Ishikawa (cell line): Measurements from ENCODE around the gene GTSE1.
A peak's percentile ranks its signal among the peaks of the same experiment; 100 is the strongest.

Source experiments
- CEBPB ChIP-seq: IDR thresholded peaks from 2 replicates; pipeline ENCODE4 v1.6.1; 2012
- CREB1 ChIP-seq: IDR thresholded peaks from 2 replicates; pipeline ENCODE4 v1.6.1; 2012; ENCODE audit warnings: low read depth
- EGR1 ChIP-seq: IDR thresholded peaks from 2 replicates; pipeline ENCODE4 v1.6.1; 2012
- EP300 ChIP-seq: IDR thresholded peaks from 2 replicates; pipeline ENCODE4 v1.6.1; 2012; ENCODE audit warnings: borderline replicate concordance
- FOXM1 ChIP-seq: IDR thresholded peaks from 2 replicates; pipeline ENCODE4 v1.6.1; 2012; ENCODE audit warnings: low read depth, borderline replicate concordance
- MAX ChIP-seq: IDR thresholded peaks from 2 replicates; pipeline ENCODE4 v1.6.1; 2012
- NFIC ChIP-seq: IDR thresholded peaks from 2 replicates; pipeline ENCODE4 v1.6.1; 2012
- RAD21 ChIP-seq: IDR thresholded peaks from 2 replicates; pipeline ENCODE4 v1.6.1; 2012; ENCODE audit warnings: low read depth
- TAF1 ChIP-seq: IDR thresholded peaks from 2 replicates; pipeline ENCODE4 v1.6.1; 2012; ENCODE audit warnings: low read depth, mild to moderate bottlenecking
- TCF12 ChIP-seq: IDR thresholded peaks from 2 replicates; pipeline ENCODE4 v1.6.1; 2012; ENCODE audit warnings: low read depth
- TEAD4 ChIP-seq: IDR thresholded peaks from 2 replicates; pipeline ENCODE4 v1.6.1; 2012
- USF1 ChIP-seq: IDR thresholded peaks from 2 replicates; pipeline ENCODE4 v1.6.1; 2012
- YY1 ChIP-seq: IDR thresholded peaks from 2 replicates; pipeline ENCODE4 v1.6.1; 2012; ENCODE audit warnings: low read depth
- ZBTB7A ChIP-seq: IDR thresholded peaks from 2 replicates; pipeline ENCODE4 v1.6.1; 2012; ENCODE audit warnings: low read depth
- TF ChIP-seq, protein P1 (sequence below): IDR thresholded peaks from 2 replicates; pipeline ENCODE4 v1.6.1; 2012; ENCODE audit warnings: low read depth, mild to moderate bottlenecking

The GTSE1 gene

DNA sequence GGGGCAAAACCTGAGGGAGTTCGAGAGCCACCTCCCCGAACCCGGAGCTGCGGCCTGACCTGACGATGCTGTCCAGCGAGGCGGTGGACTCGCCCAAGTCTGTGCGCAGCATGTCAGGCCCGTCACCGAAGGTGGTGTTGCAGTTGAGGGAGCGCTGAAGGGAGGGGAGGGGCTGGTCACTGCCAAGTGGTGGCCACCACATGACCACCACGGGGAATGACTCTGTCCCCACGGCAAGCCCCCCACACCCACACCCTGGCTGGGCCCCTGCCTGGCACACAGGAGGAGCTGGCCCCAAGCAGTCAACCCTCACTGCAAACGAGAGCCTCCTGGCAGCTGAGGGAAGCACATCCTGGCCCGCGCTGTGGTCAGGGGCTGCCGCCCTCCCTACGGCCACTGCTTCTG, 69.7 kb downstream of the GTSE1 start:
- no peak for TF ChIP-seq NFIC
- no peak for TF ChIP-seq TCF12
- TF ChIP-seq, protein P1, sequence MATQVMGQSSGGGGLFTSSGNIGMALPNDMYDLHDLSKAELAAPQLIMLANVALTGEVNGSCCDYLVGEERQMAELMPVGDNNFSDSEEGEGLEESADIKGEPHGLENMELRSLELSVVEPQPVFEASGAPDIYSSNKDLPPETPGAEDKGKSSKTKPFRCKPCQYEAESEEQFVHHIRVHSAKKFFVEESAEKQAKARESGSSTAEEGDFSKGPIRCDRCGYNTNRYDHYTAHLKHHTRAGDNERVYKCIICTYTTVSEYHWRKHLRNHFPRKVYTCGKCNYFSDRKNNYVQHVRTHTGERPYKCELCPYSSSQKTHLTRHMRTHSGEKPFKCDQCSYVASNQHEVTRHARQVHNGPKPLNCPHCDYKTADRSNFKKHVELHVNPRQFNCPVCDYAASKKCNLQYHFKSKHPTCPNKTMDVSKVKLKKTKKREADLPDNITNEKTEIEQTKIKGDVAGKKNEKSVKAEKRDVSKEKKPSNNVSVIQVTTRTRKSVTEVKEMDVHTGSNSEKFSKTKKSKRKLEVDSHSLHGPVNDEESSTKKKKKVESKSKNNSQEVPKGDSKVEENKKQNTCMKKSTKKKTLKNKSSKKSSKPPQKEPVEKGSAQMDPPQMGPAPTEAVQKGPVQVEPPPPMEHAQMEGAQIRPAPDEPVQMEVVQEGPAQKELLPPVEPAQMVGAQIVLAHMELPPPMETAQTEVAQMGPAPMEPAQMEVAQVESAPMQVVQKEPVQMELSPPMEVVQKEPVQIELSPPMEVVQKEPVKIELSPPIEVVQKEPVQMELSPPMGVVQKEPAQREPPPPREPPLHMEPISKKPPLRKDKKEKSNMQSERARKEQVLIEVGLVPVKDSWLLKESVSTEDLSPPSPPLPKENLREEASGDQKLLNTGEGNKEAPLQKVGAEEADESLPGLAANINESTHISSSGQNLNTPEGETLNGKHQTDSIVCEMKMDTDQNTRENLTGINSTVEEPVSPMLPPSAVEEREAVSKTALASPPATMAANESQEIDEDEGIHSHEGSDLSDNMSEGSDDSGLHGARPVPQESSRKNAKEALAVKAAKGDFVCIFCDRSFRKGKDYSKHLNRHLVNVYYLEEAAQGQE: no peak
- no peak for TF ChIP-seq YY1
- TF ChIP-seq EGR1: no peak
- no peak for TF ChIP-seq MAX
- no peak for TF ChIP-seq RAD21
- no peak for TF ChIP-seq CREB1
- no peak for TF ChIP-seq TAF1
- TF ChIP-seq EP300: no peak
- TF ChIP-seq ZBTB7A: no peak
- TF ChIP-seq CEBPB: no peak
- no peak for TF ChIP-seq USF1
- TF ChIP-seq TEAD4: no peak
- no peak for TF ChIP-seq FOXM1

DNA sequence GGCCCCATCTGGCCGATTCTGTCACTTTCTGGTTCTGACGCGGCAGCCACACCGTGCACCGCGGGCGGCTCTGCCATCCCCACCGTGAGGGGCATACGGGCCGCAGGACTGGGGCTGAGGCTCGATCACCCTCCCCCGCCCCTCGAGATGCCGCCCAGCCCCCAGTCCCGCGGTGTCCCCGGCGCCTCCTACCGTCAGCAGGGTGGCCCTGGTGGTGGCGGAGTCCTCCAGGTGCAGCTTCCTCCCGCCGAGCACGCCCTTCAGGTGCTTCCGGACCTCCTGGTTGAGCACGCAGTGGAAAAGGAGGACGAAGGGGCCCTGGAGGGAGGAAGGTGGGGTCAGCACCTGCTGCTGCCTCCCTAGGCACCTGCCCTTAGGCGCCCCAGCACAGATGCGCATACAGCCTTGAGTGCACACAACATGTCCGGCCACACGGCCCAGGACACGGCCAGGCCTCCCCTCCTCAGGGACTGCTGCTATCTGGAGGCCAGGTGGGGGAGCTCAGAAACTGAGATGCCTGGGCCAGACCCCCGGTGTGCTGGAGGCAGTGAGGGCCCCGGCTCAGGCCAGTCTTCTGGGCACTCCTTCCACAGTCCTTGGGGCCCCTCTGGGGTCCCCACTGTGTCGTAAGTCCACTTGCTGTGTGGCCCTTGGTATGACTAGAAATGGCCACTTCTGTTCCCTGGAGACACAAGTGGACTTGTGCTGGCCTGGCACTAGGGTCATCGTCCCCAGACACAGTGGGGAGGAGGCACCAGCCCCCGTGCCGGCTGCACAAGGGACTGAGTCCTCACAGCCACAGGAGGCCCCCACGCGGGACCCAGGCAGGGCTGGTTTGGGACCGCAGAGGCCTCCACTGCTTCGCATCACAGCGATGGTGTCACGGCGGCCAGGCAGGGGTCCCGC, 70.4 kb downstream of the GTSE1 start:
- TF ChIP-seq EP300 (no peak), TEAD4 (no peak), ZBTB7A (no peak), RAD21 (no peak)

- TF ChIP-seq TEAD4: peak; percentile 88
- 0 out of 2 replicates have a peak, but pooled peaks have one; percentile 1 for TF ChIP-seq TCF12
- TF ChIP-seq CEBPB: no peak
- peak; percentile 94 for TF ChIP-seq RAD21
- TF ChIP-seq MAX: peak; percentile 67; the same call in 1 of the 2 replicates
Observed at GRCh38 chr22:46367707-46368191, 71.1 kb downstream of the GTSE1 start.

DNA sequence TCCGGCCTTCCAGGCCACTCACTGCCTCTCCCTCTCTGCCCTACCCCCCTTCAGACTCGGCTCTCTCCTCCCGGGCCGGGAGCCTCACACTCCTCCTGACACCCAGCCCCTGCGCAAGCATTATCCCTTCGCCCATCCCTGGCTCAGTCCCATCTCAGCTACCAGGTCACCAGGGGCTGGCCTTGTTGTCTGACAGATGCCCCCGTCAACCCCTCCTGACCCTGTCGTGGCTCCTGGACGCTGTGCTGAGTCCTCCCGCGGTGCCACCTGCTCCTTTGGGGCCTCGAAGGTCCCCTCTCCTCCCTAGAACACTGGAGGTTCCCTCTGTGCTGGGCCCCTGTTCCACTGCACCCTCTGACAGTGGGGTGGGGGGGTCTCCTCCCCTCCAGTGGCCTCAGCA, 71.8 kb downstream of the GTSE1 start:
- TF ChIP-seq FOXM1: no peak
- TF ChIP-seq, protein P1: no peak
- no peak for TF ChIP-seq EP300
- no peak for TF ChIP-seq TAF1
- no peak for TF ChIP-seq RAD21
- TF ChIP-seq TCF12: no peak
- no peak for TF ChIP-seq USF1
- TF ChIP-seq EGR1: no peak
- TF ChIP-seq CEBPB: no peak
- TF ChIP-seq MAX: no peak
- no peak for TF ChIP-seq YY1
- TF ChIP-seq ZBTB7A: no peak
- no peak for TF ChIP-seq NFIC
- TF ChIP-seq TEAD4: no peak
- no peak for TF ChIP-seq CREB1

DNA sequence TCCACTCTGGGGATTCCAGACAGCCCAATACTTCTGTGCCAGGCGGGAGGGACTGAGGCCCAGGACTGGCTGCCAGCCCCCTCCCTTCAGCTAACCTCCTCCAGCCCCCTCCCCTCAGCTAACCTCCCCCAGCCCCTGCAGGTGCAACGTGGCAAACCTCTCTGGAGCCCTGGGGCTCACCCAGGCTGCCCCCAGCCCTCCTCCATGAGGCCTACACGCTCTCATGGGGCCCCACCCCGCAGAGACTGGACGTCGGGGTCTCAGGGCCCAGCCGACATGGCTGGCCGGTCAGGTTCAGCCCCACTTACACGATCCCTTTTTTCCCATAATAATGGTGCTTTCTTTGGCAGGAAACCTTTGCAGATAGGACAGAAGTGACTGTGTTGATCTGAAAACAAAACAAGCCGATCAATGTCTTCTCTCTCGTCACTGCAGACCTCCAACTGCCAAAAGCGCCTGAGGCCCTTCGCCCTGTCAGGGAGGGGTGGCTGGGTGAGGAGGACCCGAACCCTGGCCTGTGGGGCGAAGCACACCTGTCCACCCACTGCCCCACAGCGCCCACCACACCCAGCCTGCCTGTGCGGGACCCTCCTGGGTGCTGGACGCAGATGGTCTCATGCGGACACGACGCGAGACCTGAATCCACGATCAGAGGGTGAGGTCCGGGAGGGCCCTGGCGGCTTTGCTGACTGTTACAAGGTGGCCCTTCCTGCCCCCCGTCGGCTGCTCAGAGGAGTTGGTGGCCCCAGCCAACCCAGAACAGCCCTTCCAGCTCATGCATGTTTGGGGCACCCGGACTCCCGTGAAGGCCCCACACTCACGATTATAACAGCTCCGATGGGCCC, 72.4 kb downstream of the GTSE1 start:
- no peak for TF ChIP-seq CEBPB
